ENCODE measurements around the gene ZWILCH. TPM values are rescaled to one million over a fixed set of nuclear protein-coding genes. Genes with fewer than 3 reads are reported as not detected.
"Not testable (repeated sequence)": the region's sequence is repeated elsewhere in the genome, so short reads cannot be mapped to it uniquely, and the experiment has no call there.

ZWILCH gene
- total RNA-seq, 1 experiment from 2014 or later = 57.3 TPM

DNA sequence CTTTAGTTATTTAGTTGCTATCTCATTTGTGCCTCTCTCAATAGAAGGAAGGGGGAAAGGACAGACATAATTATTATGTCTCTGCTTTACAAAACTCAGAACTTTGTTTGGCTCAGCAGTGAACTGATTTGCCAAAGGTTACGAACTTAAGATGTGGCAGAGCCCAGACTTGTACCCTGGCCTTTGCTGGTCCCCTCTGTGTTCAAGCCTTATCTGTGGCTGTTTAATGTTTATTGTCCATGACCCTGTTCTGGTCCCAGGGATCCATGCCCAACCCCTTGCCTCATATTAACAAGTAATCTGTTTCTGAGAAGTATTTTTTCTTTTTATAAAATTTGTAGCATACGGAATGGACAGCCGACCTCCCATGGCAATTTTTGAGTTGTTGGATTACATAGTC is 18.2 kb upstream of the ZWILCH start:
- DNase-seq (ENCODE audit: low read depth) = no peak

DNA sequence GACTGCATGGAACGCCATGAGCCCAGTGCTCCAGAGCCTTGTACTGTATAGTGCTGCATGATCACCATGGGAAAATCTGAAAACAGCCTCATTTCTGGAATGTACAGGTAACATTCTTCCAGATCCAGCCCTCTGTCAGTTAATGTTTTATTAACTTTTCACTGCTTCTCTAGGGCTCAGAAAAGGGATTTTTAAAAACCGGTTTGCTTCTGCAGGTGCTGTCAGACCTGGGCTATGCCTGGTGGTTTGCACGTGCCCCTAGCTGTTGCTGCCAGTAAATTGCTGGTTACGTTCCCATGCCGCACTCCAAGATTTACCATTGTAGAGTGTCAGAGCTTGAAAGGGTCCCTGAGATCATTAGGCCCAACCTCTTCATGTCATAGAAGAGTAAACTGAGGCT is 16.6 kb upstream of the ZWILCH start:
- DNase-seq (ENCODE audit: low read depth) = no peak

- DNase-seq (ENCODE audit: low read depth) = no peak
Measured at GRCh38 chr15:66489179-66489791, 15.8 kb upstream of the ZWILCH start.

GRCh38 chr15:66491846-66492245 is 13.3 kb upstream of the ZWILCH start:
- DNase-seq (ENCODE audit: low read depth) = no peak

DNA sequence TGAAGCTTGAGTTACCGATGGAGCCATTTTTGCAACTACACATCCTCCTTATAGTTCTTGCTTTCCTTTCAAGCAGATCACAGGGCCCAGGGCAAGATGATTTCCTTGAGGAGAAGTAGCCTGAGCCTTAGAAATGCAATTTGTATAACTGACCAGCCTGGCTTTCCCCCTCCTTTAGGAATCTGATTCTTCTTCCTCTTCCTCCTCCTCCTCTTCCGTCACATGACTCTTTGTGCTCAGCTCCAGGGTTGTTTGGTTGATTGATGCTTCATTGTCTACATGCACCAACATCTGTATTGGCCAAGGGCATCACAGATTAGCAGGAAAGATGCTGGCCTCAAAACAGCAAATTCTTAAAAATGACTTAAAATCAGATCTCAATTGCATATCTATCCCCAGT is 10.9 kb upstream of the ZWILCH start:
- no peak for DNase-seq (ENCODE audit: low read depth)

DNA sequence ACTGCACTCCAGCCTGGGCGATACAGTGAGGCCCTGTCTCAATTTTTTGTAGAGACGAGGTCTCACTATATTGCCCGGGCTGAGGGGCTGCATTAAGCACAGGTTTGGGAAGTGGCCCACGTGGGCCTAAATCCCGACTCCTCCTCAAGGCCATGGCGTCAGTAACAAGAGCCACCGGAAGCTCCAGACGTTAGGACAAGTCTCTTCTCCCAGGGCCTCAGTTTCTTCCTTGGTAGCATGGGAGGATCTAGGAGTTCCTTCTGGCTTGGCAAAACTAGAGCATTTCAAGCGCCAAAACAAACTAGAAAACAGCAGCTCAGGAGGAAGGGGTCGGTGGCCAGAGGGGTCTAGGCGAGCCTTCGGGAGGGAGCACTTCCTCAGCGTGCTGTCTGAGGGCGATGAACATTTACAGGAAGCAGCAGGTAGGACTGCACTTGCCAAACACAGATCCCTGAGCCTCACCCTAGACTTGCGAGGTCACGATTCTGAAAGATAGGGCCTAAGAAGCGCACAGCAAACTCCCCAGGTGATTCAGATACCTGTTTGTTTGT is 8.1 kb upstream of the ZWILCH start:
- DNase-seq (ENCODE audit: low read depth) = no peak

DNA sequence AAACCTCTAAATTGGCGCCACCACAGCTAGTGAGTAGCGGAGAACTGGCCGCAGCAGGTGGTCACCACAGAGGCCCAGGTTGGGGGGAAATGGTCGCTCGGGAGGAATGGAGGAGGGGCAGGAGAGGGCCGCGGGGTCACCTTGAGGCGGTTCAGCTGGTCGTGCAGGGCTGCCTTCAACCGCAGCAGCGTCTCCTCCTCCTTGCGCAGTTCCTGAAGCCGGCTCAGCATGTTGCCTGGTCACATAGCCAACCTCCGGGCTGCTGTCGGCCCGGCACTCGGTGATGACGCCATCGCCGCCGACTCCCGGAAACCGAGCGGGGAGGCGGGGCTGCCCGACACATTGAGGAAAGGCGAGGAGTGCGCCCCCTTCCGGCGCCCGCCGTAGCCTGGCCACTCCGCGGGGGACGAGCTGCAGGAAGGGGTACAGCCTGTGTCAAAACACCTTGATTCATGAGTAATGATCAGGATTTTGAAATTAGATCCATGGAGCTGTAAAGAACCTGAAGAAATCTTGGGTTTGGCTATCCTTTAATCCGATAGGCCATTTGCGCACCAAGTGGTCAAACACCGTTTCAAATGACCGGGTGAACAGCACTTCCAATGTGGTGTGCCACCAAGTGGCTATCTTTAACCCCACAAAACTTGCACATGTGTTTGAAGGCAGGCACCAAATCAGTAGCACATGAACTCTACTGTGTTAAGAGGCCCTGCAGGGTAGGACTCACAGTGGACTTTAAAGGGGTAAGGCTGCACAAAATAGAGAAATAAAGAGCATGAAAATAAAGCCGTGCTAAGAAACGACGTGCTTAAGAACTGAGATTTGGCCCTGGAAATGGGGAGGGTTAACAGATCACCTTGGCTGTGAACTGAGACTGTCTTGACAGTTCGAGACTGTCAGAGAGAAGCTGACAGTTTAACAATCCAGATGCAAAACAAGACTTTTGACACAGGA is 7.3 kb upstream of the ZWILCH start, which contains the start of gene SNAPC5:
TSS of gene SNAPC5 (minus strand) at position 261 of the 954 bp plus-strand sequence. CDS start at position 230, 31 bp downstream.
- DNase-seq (ENCODE audit: low read depth) = peak; percentile 97

GRCh38 chr15:66498501-66499386 is 6.4 kb upstream of the ZWILCH start:
- DNase-seq (ENCODE audit: low read depth) = peak; percentile 41

DNA sequence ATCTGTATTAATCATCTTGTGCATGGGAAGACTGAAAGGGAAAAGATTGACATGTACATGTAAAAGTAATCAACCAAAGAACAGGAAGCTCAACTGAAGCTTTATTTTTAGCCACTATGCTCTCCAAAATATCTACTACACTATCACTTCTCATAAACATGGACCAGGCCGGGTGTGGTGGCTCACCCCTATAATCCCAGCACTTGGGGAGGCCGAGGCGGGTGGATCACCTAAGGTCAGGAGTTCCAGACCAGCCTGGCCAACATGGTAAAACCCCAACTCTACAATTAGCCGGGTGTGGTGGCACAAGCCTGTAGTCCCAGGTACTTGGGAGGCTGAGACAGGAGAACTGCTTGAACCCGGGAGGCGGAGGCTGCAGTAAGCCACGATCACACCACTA is 4.8 kb upstream of the ZWILCH start:
- DNase-seq (ENCODE audit: low read depth) = not testable (repeated sequence)

- no peak for DNase-seq (ENCODE audit: low read depth)
Measured at GRCh38 chr15:66502491-66502890, 2.6 kb upstream of the ZWILCH start.

- not testable (repeated sequence) for DNase-seq (ENCODE audit: low read depth)
Measured at GRCh38 chr15:66503041-66503648, 2.0 kb upstream of the ZWILCH start.

- peak; percentile 36 for DNase-seq (ENCODE audit: low read depth)
Measured at GRCh38 chr15:66503780-66504562, 1.2 kb upstream of the ZWILCH start.

- DNase-seq (ENCODE audit: low read depth) = no peak
Measured at GRCh38 chr15:66505430-66505811, 295 bp downstream of the ZWILCH start.

DNA sequence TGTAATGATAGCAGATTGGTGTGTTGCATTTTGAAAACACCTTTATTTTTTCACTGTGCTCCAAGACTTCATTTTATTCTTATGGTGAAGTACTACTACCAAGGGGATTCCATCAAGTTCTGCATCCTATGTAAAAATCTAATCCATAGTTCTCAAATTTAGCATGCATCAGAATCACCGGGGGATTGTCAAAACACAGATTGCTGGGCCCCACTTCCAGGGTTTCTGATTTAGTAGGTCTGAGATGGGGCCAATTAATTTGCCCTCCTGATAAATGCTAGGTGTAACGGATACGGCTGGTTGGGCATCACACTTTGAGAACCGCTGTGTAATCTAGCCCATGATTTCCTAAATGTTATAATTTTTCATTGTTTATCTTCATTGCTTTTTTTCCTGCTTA is 692 bp downstream of the ZWILCH start:
- no peak for DNase-seq (ENCODE audit: low read depth)

- no peak for DNase-seq (ENCODE audit: low read depth)
Measured at GRCh38 chr15:66508293-66508883, 3.3 kb downstream of the ZWILCH start.

- no peak for DNase-seq (ENCODE audit: low read depth)
Measured at GRCh38 chr15:66514586-66514985, 9.5 kb downstream of the ZWILCH start.

DNA sequence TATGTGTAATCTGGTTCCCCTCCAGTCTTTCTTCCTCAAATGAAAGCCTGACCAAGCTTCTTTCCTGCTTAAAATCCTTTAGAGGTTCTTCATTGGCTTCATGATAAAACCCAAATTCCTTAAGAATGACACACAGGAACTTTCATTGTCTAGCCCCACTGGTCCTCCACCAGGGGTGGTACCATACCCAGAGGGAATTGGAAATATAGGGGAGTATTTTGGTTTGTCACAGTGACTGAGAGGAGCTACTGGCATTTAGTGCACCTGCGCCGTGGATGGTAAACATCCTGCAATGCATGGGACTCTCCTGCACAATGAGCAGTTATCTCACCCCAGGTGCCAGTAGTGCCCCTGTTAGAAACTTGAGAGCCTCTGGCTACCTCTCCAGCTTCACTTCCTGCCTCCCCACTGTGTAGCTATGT is 10.8 kb downstream of the ZWILCH start:
- DNase-seq (ENCODE audit: low read depth) = peak; percentile 84

DNA sequence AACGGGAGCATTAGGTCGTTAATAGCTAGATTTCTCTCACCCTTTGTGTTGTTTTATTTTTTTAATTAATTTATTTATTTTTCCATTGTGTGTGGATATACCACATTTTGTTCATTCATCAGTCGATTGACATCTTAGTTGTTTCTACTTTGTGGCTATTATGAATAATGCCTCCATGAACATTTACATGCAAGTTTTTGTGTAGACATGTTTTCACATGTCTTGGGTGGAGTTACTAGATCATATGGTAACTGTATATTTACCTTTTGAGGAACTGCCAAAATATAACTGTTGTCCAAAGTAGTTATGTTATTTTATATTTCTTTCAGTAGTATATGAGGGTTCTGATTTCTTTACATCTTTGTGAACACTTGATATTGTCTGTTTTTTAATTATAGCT is 18.8 kb downstream of the ZWILCH start:
- DNase-seq (ENCODE audit: low read depth) = no peak

- no peak for DNase-seq (ENCODE audit: low read depth)
Measured at GRCh38 chr15:66524838-66525237, 19.7 kb downstream of the ZWILCH start.

- no peak for DNase-seq (ENCODE audit: low read depth)
Measured at GRCh38 chr15:66535056-66535455, 29.9 kb downstream of the ZWILCH start.
